Stimulated activated naive CD4-positive, alpha-beta T cell (primary cell): Measurements from ENCODE around the gene PTGDS.

Experiments
- DNase-seq, 6 experiments: peaks; one replicate each; lab custom pipeline; 2025; lab: John Stamatoyannopoulos, UW

Gene PTGDS

GRCh38 chr9:136973618-136974617 is 3.4 kb upstream of the PTGDS start:
- no peak for DNase-seq

GRCh38 chr9:136974817-136975535 is 2.3 kb upstream of the PTGDS start:
- DNase-seq: no peak

- DNase-seq: no peak
Observed at GRCh38 chr9:136975644-136976043, 1.7 kb upstream of the PTGDS start.

GRCh38 chr9:136977649-136978072 is 357 bp downstream of the PTGDS start:
- no peak for DNase-seq

- DNase-seq: peak; percentile 16 to 83 (median 66)
Observed at GRCh38 chr9:136978073-136978864, 965 bp downstream of the PTGDS start.

GRCh38 chr9:136978865-136979544 is 1.7 kb downstream of the PTGDS start:
- no peak for DNase-seq

GRCh38 chr9:136979769-136980587 is 2.7 kb downstream of the PTGDS start:
- no peak for DNase-seq

GRCh38 chr9:136980669-136981478 is 3.6 kb downstream of the PTGDS start:
- no peak for DNase-seq

- no peak for DNase-seq
Observed at GRCh38 chr9:136981588-136982231, 4.4 kb downstream of the PTGDS start.

GRCh38 chr9:136982232-136983051 is 5.1 kb downstream of the PTGDS start, which contains the start of gene LCNL1:
Gene LCNL1 (plus strand): TSS chr9:136982993. CDS start chr9:136983587, 594 bp downstream.
- DNase-seq: no peak

GRCh38 chr9:136983167-136983566 is 5.9 kb downstream of the PTGDS start:
- no peak for DNase-seq

GRCh38 chr9:136983656-136984314 is 6.5 kb downstream of the PTGDS start:
- DNase-seq: no peak

GRCh38 chr9:136984464-136985026 is 7.2 kb downstream of the PTGDS start:
- no peak for DNase-seq

- no peak for DNase-seq
Observed at GRCh38 chr9:136985027-136985602, 7.8 kb downstream of the PTGDS start.

GRCh38 chr9:136985853-136986252 is 8.5 kb downstream of the PTGDS start:
- DNase-seq: no peak

- no peak for DNase-seq
Observed at GRCh38 chr9:136988872-136989271, 11.6 kb downstream of the PTGDS start.
